DOHH2 (cell line): ENCODE measurements around the gene MYO5C.

Experiments used
- CTCF ChIP-seq: fragments of 200-600 bp; sonication (generic); IDR thresholded peaks from one replicate; pipeline ENCODE4 v1.5.1; 2014; ENCODE audit warnings: antibody characterized with exemption, mild to moderate bottlenecking, low read depth, low read length; ENCODE audit not compliant: poor library complexity, severe bottlenecking
- EZH2phosphoT487 ChIP-seq: fragments of 200-600 bp; sonication (generic); IDR thresholded peaks from 2 replicates; pipeline ENCODE4 v1.6.1; 2017; ENCODE audit warnings: borderline replicate concordance, mild to moderate bottlenecking, antibody characterized with exemption, low read length, moderate library complexity, mixed read lengths

- no peak for TF ChIP-seq CTCF
- no peak for TF ChIP-seq EZH2phosphoT487
Measured at GRCh38 chr15:52280326-52281084, 15.1 kb downstream of the MYO5C start.
